Stomach smooth muscle (tissue), 2 donors: Measurements from ENCODE around the gene WNT7B.

Experiments used
- H3K27ac ChIP-seq: one replicate; pipeline ENCODE4 v1.7.0; 2013; ENCODE audit warnings: mild to moderate bottlenecking, low read length, inconsistent platforms
- H3K27me3 ChIP-seq, 2 donors: one replicate each; pipeline ENCODE4 v1.7.0; 2013; ENCODE audit warnings: low read length in 2 of 2; ENCODE audit not compliant: insufficient read depth in 2 of 2, control insufficient read depth in 1 of 2
- H3K36me3 ChIP-seq, 2 donors: one replicate each; pipeline ENCODE4 v1.7.0; 2013; ENCODE audit warnings: low read length in 2 of 2; ENCODE audit not compliant: control insufficient read depth in 2 of 2, insufficient read depth in 2 of 2
- H3K4me1 ChIP-seq: one replicate; pipeline ENCODE4 v1.7.0; 2013; ENCODE audit warnings: low read length; ENCODE audit not compliant: control insufficient read depth, insufficient read depth
- H3K4me3 ChIP-seq, 2 donors: one replicate each; pipeline ENCODE4 v1.7.0; 2013; ENCODE audit warnings: low read length in 2 of 2
- H3K9ac ChIP-seq, 2 donors: one replicate each; pipeline ENCODE4 v1.7.0; 2013; ENCODE audit warnings: low read length in 2 of 2, mild to moderate bottlenecking in 1 of 2
- H3K9me3 ChIP-seq, 2 donors: one replicate each; pipeline ENCODE4 v1.7.0; 2013; ENCODE audit warnings: low read length in 2 of 2; ENCODE audit not compliant: control insufficient read depth in 2 of 2
- donor health status: healthy.
- donor health status: Pancreatic carcinoma.

Gene WNT7B

GRCh38 chr22:45904236-45904635, 72.7 kb downstream of the WNT7B start:
- H3K4me3 ChIP-seq: no peak overlapping the region
- no peak overlapping the region for H3K27ac ChIP-seq
- H3K27me3 ChIP-seq: peaks cover 2 to 24% of the 10 kb centered on the region in 2 donors
- H3K9ac ChIP-seq: no peak overlapping the region
- H3K4me1 ChIP-seq: peaks cover 15% of the 10 kb centered on the region
- H3K36me3 ChIP-seq: no peaks in the 10 kb centered on the region
- H3K9me3 ChIP-seq: no peaks in the 10 kb centered on the region

- H3K27ac ChIP-seq: no peak overlapping the region
- no peak overlapping the region for H3K9ac ChIP-seq
- H3K27me3 ChIP-seq: peaks cover 2 to 24% of the 10 kb centered on the region in 2 donors
- peaks cover 15% of the 10 kb centered on the region for H3K4me1 ChIP-seq
- H3K9me3 ChIP-seq: no peaks in the 10 kb centered on the region
- H3K4me3 ChIP-seq: no peak overlapping the region
- H3K36me3 ChIP-seq: no peaks in the 10 kb centered on the region
These were observed 73.4 kb downstream of the WNT7B start for GRCh38 chr22:45903355-45904135.

- no peaks in the 10 kb centered on the region for H3K9me3 ChIP-seq
- no peak overlapping the region for H3K9ac ChIP-seq
- peaks cover 11 to 18% of the 10 kb centered on the region in 2 donors for H3K27me3 ChIP-seq
- H3K27ac ChIP-seq: no peak overlapping the region
- no peak overlapping the region for H3K4me3 ChIP-seq
- no peaks in the 10 kb centered on the region for H3K4me1 ChIP-seq
- no peaks in the 10 kb centered on the region for H3K36me3 ChIP-seq
These were observed 79.2 kb downstream of the WNT7B start for GRCh38 chr22:45897736-45898135.

- no peaks in the 10 kb centered on the region for H3K9me3 ChIP-seq
- H3K9ac ChIP-seq: no peak overlapping the region
- H3K4me3 ChIP-seq: no peak overlapping the region
- H3K36me3 ChIP-seq: no peaks in the 10 kb centered on the region
- no peak overlapping the region for H3K27ac ChIP-seq
- peaks cover 13 to 24% of the 10 kb centered on the region in 2 donors for H3K27me3 ChIP-seq
- no peaks in the 10 kb centered on the region for H3K4me1 ChIP-seq
These were observed 79.9 kb downstream of the WNT7B start for GRCh38 chr22:45896964-45897538.

- H3K9me3 ChIP-seq: no peaks in the 10 kb centered on the region
- H3K9ac ChIP-seq: no peak overlapping the region
- peaks cover 13 to 25% of the 10 kb centered on the region in 2 donors for H3K27me3 ChIP-seq
- no peaks in the 10 kb centered on the region for H3K4me1 ChIP-seq
- H3K36me3 ChIP-seq: no peaks in the 10 kb centered on the region
- no peak overlapping the region for H3K27ac ChIP-seq
- no peak overlapping the region for H3K4me3 ChIP-seq
These were observed 80.6 kb downstream of the WNT7B start for GRCh38 chr22:45896153-45896951.

- H3K27me3 ChIP-seq: peaks cover 13 to 25% of the 10 kb centered on the region in 2 donors
- no peak overlapping the region for H3K4me3 ChIP-seq
- no peak overlapping the region for H3K27ac ChIP-seq
- no peaks in the 10 kb centered on the region for H3K9me3 ChIP-seq
- H3K36me3 ChIP-seq: no peaks in the 10 kb centered on the region
- H3K9ac ChIP-seq: no peak overlapping the region
- no peaks in the 10 kb centered on the region for H3K4me1 ChIP-seq
These were observed 81.4 kb downstream of the WNT7B start for GRCh38 chr22:45895436-45896152.

GRCh38 chr22:45893516-45893915, 83.4 kb downstream of the WNT7B start:
- Histone ChIP-seq H3K27ac (no peak overlapping the region), H3K4me1 (no peaks in the 10 kb centered on the region), H3K27me3 (peaks cover 28 to 31% of the 10 kb centered on the region in 2 donors)

GRCh38 chr22:45892681-45893461, 84.1 kb downstream of the WNT7B start:
- no peaks in the 10 kb centered on the region for H3K4me1 ChIP-seq
- no peaks in the 10 kb centered on the region for H3K9me3 ChIP-seq
- H3K27me3 ChIP-seq: peaks cover 27 to 31% of the 10 kb centered on the region in 2 donors
- H3K4me3 ChIP-seq: no peak overlapping the region
- no peaks in the 10 kb centered on the region for H3K36me3 ChIP-seq
- H3K27ac ChIP-seq: no peak overlapping the region
- H3K9ac ChIP-seq: no peak overlapping the region

More at GRCh38 chr22:45893516-45893915, 83.4 kb downstream of the WNT7B start:
- Histone ChIP-seq H3K9me3 (no peaks in the 10 kb centered on the region), H3K36me3 (no peaks in the 10 kb centered on the region), H3K4me3 (no peak overlapping the region), H3K9ac (no peak overlapping the region)

GRCh38 chr22:45891996-45892621, 84.9 kb downstream of the WNT7B start:
- Histone ChIP-seq H3K4me3 (no peak overlapping the region), H3K36me3 (no peaks in the 10 kb centered on the region), H3K27ac (no peak overlapping the region)

More at GRCh38 chr22:45891996-45892621, 84.9 kb downstream of the WNT7B start:
- H3K27me3 ChIP-seq: peaks cover 25 to 32% of the 10 kb centered on the region in 2 donors
- H3K9me3 ChIP-seq: no peaks in the 10 kb centered on the region
- H3K4me1 ChIP-seq: no peaks in the 10 kb centered on the region
- H3K9ac ChIP-seq: no peak overlapping the region
